Activated T-cell treated with anti-CD3 and anti-CD28 coated beads, Interleukin-2, amount 50 U/mL, for 1 hour (primary cell): Measurements from ENCODE around the gene TTC7B.

Experiments
- DNase-seq: peaks from one replicate; pipeline ENCODE4 v3.0.0-alpha.2; 2020

TTC7B gene

DNA sequence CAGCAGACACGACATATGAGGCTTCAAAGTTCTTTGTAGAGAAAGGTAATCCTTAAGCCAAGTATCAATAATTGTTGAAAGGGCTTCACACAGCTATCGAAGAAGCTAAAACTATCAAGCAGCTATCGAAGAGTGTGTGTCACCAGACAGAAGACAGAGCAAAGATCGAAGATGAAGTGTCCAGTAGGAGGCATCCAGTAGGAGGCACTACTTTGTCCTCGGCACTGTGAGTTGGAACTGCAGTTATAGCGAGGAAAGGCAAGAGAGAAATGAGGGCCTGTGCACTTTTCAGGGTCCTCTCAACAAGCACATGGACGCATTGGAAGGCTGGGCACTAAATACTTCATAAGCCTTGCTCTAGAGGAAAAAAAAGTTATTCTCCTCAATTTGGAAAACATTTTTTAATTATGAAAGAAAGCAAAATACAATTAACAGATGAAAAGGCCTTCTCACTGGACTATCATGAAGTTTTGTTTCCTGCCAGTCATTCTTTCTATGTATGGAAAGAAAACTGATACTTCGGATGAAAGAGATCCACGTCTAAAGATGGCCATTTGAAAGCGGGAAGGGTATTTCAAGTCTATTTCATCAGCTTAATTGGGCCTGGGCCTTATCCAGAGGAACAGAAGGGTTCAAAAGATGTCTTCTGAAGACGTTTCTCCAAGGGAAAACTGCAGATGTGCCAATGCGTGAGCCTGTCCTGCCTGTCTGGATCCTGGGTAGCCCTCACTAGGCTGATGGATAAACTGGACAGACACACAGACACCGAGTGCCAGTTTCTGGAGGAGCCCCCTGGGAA is 244.9 kb downstream of the TTC7B start:
- DNase-seq: no peak

DNA sequence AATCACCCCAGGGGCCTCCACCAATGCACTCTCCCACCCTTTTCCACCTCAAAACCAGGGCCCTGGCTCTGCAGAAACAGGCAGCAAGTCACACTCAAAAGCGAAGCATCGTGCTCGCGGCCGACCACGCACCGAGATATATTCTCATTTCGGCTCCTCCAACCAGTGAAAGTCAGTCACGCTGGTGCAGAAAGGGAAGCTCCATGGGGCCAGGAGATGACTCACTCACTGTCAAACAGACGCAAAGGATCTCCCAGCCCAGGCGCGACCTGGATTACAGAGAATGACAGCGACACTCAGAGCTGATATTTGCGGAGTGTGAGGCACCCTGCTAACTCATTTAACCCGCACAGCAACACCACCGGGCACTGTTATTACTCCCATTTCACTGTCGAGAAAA is 245.8 kb downstream of the TTC7B start:
- DNase-seq: no peak

DNA sequence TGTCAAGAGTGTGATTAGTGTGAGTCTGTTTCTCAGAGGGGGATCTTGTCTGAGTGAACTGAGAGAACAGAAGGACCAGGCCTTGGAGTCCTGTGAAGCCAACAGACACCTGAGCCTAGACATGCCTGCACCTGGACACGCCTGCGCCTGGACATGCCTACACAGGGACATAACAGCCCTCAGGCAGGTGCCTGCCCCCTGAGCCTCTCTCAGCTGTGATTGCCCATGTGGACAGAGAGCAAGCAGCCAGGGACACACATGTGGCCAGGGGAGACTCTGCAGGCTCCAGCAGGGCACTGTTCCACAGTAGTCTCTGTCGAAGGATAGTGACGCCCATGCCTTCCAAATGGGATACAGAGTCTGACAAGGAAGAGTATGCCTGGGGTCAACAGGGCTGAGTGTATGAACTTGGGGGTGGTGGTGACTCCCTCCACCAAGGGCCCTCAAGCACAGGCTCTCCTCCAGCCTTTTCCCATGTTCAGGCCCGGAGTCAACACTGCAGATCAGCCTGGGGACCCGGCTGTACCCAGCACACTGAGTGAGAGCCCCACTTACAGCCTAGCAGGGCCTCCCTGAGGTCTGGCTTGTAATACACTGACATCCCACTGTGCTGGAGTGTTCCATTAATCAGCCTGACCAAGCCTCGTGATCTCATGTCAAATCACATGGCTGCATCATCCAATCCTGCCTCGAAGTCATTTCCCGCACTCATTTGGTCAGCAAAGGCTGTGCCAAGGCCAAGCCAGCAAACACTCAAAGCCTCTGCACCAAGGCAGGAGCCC is 246.4 kb downstream of the TTC7B start:
- DNase-seq: no peak

DNA sequence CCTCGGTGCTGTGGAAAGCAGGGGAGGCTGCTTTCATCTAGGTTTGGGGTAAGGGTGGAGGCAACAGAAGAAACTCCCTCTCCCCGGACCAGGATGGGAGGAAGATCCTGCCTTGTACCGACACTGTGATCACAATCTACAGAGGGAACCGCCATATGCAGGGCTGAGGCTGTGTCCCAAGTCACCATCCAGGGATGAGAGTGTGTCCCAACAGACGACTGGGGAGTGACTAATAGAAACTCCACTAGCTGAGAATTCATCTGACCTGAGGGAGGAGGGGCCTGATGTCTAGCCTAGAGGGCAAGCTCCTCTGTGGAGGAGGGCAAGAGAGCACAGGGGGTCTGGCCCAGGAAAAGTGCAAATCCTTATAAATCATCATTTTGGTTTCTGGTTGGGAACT is 247.0 kb downstream of the TTC7B start:
- no peak for DNase-seq

DNA sequence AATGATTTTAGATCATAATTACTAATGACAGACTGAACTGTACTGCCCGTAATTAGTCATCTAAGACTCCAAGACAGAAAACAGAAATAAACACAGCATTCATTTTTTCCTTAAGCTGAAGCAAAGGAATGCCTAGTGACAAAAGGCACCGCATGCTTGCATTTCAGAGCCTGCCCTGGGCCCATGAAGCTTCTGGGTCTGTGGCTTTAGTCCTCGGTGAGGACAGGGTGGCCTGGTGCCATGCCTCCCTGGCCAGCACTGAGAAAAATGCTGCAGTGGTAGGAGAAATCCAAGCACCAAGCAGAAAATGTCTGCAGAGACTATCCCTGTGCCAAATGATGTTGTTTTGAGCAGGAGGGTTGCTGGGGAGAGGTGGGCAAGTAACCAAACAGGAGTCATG is 247.8 kb downstream of the TTC7B start:
- no peak for DNase-seq

DNA sequence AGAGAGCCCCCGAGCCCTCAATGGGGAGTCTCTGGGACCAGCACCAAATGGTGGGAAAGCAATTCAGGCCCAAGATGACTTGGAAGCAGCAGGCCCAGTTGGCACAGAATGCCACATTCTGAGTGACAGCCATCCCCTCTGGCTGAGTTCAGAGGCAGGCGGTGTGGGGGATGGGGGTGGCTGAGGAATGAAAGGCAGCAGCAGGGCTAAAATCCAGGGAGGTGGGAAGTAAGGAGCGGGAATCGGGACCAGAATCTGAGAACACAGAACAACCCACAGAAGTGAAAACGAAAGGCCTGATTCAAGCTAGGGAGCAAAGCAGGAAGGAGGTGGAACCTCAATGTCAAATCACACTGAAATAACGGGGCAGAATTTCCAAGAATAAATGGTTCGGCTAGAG is 248.2 kb downstream of the TTC7B start:
- no peak for DNase-seq

DNA sequence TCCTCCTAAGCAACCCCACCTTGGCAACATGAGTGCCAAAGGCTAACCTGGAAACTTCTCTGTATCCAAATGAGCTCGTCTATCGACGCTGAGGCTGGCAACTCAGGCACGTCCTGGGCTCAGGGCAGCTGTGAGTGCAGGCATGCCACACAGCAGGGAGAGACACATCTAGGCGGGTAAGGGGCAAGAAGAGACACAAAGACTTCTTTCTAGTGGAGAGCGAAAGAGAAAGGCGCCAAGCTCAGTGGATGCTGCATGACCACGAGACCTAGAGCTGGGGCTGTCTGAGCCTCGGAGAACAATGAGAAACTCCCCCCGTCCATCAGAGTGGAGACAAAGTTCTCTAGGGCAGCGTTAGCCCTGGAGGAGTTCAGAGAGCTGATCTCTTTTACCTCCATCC is 249.0 kb downstream of the TTC7B start:
- DNase-seq: no peak

DNA sequence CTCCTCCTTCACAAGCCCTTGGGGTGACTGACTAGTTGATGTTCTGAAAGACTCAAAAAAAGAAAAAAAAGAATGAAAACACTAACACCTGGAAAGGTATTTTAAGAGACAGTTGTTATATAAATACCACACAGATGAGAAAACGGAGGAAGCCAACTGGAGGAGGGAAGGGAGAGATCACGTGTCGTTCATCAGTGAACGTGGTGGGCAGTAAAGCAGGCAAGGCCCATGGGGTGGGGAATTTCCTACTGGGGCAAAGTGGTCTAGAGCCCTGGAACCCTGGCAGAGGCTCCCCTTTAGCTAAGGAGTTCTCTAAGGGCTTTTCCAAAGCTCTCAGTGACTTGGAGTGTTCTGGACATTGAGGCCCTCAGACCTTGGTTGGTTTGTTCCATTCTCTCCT is 249.7 kb downstream of the TTC7B start:
- no peak for DNase-seq

DNA sequence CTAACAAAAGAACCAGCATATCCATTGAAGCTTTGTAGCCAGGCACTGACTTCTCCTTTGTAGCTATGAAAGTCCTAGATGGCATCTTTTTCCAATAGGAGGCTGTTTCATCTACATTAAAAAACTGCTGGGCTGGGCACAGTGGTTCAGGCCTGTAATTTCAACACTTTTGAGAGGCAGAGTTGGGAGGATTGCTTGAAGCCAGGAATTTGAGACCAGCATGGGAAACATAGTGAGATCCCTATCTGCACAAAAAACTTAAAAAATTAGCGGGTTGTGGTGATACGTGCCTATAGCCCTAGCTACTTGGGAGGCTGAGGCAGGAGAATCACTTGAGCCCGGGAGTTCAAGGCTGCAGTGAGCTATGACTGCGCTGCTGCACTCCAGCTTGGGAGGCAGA is 251.7 kb downstream of the TTC7B start:
- DNase-seq: no peak

DNA sequence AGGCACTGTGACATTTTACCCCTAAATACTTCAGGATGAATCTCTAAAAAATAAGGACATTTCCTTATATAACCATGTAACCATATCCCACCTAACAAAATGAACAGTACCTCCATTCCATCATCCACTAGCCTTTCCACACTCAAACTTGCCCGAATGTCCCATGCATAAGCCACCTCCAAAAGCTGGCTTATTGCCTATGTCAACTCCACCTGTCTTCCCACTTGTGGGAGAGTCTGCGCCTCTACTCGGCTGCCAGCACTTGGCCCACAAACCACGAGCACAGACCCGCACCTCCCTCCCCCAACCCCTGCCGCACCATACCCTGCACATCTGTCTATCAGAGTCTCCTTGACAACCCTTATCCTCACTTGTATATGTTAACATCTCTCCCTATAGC is 253.6 kb downstream of the TTC7B start:
- DNase-seq: no peak

DNA sequence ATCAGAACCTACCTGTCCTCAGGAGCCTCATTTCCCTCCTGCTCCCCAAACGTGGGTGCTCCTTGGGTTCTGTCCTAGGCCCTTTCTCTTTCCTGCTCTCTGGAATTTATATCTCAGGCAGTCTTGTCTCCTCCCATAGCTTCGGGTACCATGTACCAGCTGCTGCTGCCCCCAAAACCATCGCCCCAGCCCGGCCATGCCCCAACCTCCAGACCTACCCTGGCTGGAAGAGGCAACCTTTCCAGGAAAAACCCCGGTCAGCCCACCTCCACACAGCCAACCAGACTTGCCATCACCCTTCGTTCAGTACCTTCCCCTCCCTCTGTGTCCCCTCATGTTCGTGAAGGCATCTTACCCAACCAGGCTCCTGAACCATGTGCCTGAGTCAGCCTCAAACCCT is 254.3 kb downstream of the TTC7B start:
- DNase-seq: no peak

DNA sequence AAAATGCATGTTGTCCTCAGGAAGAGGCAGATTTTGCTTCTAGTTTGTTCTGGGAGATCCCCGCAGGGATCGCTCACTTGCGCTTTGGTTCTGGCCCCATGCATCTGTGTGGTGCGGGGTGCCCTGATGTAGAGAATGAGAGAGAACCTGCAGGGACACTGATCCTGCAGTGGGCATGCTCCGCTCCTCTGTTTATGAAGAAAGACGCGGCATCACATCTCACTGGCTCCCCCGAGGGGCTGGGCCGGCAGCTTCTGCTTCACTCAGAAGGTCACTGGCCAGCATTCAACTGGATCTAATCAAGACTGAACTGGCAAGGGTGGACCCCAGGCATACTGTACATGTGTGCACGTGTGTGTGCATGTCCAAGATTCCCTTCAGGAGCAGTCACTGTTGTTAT is 255.2 kb downstream of the TTC7B start:
- no peak for DNase-seq

DNA sequence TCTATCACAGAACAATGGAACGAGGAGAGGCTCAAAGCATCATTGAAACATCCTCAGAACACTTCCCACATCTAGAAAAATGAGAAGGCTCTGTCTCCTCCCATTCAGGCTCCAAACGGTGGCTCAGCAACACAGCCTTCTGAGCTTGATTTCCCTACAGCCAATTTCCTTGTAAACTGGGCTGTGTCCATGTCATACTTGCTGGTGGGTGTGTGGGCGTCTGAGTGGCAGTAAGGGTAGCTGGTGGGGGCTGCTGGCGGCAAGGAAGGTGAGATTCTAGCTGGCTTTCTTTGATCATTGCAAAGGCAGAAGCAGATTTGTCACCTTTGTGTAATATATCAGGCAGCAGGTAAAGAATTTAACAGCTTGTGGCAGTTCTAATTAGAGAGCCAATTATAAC is 255.7 kb downstream of the TTC7B start:
- no peak for DNase-seq

DNA sequence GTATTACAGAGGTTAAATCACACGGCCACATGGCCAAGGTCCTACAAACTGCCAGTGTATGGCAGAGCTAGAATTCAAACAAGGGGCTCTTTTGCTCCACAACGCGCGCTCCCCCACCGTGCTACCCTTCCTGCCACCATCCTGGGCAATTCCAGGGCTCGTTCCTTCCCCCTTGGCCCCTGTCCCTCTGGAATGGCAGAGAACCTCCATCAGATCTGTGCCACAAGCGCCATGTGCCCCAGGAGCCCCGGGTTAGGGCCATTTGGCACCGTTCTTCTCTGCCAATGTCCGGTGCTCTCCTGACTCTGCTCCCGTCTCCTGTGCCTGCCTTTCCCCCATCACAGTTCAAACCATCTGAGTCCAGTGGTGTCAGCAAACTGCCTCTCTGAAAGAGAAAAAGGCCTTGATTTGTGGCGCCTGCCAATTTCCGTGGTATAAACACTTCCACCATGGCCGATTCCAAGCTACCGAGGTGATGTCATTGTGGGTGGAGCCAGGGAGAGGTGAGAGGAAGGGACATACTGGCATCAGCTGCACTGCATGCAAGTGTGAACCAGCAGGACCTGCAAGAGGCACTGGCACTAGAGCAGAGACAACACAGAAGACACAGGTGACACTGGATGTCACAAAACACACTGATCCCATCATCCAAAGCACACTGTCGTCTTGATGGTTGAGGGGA is 256.3 kb downstream of the TTC7B start:
- no peak for DNase-seq

DNA sequence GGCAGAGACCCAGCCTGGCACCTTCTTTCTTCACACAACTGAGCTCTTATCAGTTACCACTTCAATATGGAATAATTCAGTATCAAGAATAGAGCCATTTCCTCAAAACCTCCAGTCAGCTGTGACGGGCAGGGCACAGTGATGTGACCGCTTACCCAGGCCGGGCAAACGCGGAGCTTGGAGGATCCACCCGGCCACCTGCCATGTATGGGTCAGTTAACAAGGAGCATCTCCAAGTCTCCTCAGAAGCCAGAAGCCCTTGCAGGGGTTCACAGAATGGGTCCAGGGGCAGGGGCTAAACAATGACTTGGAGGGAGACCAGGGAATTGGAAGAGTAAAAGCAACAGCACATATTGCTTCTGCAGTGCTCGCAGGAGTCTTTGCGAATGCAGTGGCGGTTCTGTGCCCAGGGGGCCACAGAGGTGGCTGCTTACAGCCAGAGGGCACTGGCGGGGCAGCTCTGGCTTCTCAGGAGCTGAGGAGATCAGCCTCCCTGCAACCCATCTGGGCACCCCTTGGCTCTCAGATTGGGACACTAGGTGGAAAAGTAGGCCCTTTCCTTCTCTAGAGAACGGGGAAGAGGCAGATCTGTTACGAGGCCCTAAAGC is 257.1 kb downstream of the TTC7B start:
- DNase-seq: no peak

DNA sequence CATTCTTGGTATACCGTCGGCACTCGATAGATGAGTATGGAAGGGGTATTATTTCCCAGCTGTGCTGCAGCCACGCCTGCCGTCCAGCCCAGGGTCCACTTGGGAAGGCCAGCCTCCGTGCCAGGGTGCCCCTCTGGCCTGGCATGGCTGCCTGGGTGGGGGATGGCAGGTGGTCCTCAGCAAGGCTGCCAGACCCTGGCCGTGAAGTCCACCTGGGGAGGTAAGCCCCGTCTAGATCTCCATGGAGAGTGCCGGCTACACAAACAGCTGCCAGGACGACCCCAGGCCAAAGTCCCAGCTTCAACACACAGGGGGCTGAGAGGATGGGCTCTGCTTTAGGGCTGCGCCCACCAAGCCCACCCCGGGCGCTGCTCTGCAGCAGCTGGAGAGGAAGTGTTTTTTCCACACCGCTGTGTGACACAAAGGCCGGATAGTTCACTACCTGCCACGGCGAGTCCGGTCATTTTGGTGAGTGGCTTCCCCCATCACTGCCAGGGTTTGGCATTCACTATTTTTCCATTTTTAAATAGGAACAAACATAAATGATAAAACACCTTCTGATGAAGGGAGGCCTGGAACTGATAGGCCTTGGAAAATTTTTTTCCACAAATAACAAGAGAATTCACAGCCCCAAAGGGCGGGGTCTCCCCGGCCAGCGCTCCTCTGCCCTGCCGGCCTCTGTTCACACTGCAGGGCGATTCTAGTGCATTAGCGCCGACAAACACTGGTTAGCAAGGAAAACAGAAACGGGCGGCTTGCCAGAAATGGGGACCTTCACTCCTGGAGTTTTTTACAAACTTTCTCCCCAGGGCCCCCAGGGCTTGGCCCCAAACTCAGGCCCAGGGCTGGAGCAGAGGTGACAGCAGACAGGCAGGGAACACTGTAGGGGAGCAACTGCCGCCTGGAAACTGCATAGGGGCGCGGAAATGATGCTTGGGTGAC is 257.9 kb downstream of the TTC7B start:
- no peak for DNase-seq

DNA sequence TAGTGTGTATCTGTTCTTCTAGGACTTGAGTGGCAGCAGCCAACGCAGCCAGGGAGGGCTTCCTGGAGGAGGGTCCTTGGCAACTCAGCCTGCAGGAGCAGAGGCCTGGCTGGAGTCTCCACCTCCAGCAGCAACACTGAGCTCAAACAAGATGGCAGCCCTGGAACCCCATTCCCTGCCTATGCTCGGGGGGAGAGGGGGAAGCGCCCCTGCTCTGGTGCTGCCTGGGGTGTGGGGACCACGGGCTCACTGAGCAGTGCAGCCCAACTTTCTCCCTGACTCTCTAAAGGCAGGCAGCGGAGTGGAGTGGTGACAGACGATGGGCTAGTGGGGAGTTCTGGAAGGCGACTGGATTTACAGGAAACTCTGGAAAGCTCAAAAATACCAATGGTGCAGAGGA is 258.7 kb downstream of the TTC7B start:
- no peak for DNase-seq

DNA sequence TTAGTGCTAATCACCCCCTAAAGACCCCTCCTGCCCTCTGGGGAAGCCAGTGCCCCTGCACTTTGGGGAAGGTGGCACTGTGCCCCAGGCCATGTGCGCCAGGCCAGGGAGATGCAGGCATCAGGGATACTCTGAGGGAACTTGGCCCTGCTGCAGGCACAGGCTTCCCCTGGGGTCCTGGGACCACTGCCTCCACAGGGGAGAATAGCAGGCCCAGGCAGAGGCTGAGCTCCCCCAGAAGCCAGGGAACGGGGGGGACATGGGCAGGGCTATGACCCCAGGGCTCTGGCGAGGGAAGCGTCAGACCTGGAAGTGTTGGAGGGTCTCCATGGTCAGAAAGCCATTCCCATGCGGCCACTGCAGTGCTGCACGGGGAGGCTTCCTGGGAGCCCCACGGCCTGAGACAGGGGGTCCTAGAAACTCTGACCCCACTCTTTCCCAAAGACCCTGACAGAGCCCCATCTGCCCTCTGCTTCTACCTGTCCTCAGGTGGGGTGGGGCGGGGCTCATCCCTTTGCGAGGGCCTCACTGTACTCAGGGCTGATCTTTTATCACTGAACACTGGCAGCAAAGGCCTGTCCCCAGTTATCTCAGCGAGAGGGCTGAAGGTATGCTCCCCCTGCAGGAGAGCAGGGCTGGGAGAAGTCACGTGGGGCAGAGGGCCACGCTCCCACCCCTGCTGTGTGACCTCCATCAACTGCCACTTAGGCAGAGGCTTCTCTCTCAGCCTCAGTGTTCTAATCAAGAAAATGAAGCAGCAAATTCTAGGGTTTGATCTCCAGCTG is 259.4 kb downstream of the TTC7B start:
- no peak for DNase-seq

DNA sequence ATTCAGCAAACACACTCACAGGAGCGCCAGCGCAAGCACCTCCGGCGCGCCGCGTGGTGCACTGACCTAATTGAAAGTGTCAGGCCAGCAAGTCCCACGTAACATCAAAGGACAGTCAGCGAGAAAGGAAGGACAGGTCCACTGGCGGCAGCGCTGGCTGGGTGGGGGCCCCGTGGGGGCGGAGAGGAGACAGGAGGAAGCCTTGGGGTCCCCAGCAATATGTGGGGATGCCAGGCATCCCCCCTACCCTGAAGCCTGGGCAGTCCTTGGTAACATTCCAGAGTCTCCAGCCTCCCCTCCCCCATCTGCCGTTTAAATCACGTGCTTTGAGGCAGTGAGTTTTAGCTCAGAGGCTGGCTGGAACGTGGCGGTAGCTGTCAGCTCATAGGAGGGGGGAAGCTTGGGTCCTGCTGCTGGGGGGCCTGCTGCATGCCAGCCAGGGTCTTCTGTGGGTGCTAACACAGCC is 260.2 kb downstream of the TTC7B start:
- no peak for DNase-seq

DNA sequence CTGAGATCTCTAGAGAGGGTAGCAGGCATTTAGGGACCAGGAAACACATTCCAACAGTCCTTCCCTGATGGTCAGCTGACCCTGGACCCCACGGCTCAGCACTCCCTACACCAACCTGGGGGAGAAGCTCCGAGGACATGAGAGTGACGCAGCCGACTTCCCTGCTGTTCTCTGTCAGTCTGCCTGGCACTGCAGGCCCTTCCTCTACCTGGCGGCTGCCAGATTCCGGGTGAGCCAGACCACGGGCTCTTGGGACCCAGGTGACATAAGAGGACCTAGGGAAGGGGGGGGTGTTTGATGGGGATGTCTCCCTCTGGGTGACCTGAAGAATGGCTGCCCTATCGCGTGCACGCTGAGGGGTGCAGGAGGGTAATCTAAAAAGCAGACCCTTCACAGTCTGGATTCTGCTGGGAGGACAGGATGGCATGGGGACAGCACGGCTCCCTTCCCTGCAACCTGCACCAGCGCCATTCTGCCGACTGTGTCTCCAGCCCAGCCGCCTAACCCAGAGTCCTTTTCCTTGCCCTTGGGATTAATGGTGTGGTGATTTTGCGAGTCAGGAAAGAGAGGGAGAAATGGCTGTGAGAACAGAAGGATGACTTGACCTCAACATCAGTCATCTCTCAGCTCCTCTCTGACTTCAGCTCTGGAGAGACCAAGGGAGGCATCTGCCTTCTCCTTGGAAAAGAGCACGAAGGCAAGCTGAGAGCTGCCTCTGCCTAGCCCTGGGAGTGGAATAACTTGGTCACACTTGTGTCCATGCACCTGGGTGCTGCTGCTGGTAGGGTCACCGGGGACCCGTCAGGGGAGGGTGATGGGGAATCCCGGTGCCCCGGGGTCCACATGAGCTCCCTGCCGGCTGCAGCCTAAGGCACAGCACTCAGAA is 260.9 kb downstream of the TTC7B start:
- no peak for DNase-seq
